Measurements from ENCODE around the gene RGPD3.

The RGPD3 gene

GRCh38 chr2:106343274-106343673 is 124.9 kb downstream of the RGPD3 start:
- DNase-seq (ENCODE audit: low read depth, low spot score): no peak

- no peak for DNase-seq (ENCODE audit: low read depth, low spot score)
These were observed 125.4 kb downstream of the RGPD3 start for GRCh38 chr2:106342831-106343251.

GRCh38 chr2:106341666-106342065 is 126.5 kb downstream of the RGPD3 start:
- DNase-seq (ENCODE audit: low read depth, low spot score): no peak
